Stomach (tissue), 9 donors: ENCODE data around the gene ARAF. TPM values are rescaled to one million over a fixed set of nuclear protein-coding genes. Genes with fewer than 3 reads are reported as not detected.

Source experiments
- DNase-seq, 2 donors: peaks; one replicate each; pipeline versions ENCODE4 v3.0.0 to v3.0.0-alpha.2; 2013 to 2019
- H3K27ac ChIP-seq, 5 donors: fragments of 200-600 bp in 4 of 5; sonication (generic) in 4 of 5; one replicate each; pipeline ENCODE4 v1.5.1; 2013 to 2019; ENCODE audit warnings: mild to moderate bottlenecking in 1 of 5, moderate library complexity in 1 of 5
- H3K27me3 ChIP-seq, 3 donors: fragments of 200-600 bp; sonication (generic); one replicate each; pipeline ENCODE4 v1.5.1; 2017 to 2019; ENCODE audit warnings: mixed run types in 1 of 3
- H3K36me3 ChIP-seq, 4 donors: fragments of 200-600 bp; sonication (generic); 1 replicate in 3 of 4; 2 replicates in 1 of 4; pipeline ENCODE4 v1.5.1; 2016 to 2019
- H3K4me1 ChIP-seq, 4 donors: fragments of 200-600 bp; sonication (generic); one replicate each; pipeline ENCODE4 v1.5.1; 2016 to 2019
- H3K4me3 ChIP-seq, 4 donors: fragments of 200-600 bp; sonication (generic) in 3 of 4; one replicate each; pipeline ENCODE4 v1.5.1; 2016 to 2019; ENCODE audit warnings: mild to moderate bottlenecking in 1 of 4
- H3K9me3 ChIP-seq, 4 donors: fragments of 200-600 bp; sonication (generic); one replicate each; pipeline ENCODE4 v1.5.1; 2016 to 2019
- CTCF ChIP-seq, 7 experiments: fragments of 450-650 bp in 4 of 7; fragments of 200-600 bp in 3 of 7; sonication (generic) in 3 of 7; IDR thresholded peaks; one replicate each; pipeline ENCODE4 v1.5.1; 2016 to 2019; ENCODE audit warnings: antibody characterized with exemption in 7 of 7, control low read depth in 2 of 7, mild to moderate bottlenecking in 1 of 7
- EP300 ChIP-seq: sonication (generic); formaldehyde crosslinking; IDR thresholded peaks from one replicate; pipeline ENCODE4 v1.6.1; 2017; ENCODE audit warnings: antibody characterized with exemption
- POLR2A ChIP-seq, 4 donors: fragments of 450-650 bp; IDR thresholded peaks; one replicate each; pipeline ENCODE4 v1.6.1; 2016; ENCODE audit warnings: antibody characterized with exemption in 4 of 4, control low read depth in 2 of 4, mild to moderate bottlenecking in 1 of 4, moderate library complexity in 1 of 4
- POLR2AphosphoS5 ChIP-seq, 3 donors: sonication (generic); formaldehyde crosslinking; IDR thresholded peaks; one replicate each; pipeline ENCODE4 v1.6.1; 2016; ENCODE audit warnings: antibody characterized with exemption in 3 of 3
- WGBS, 5 donors: extraction: QIAGEN DNeasy Blood & Tissue Kit in 3 of 5; methylation state at CpG; one replicate each; pipeline versions ENCODE4 v1.1.5 to v1.1.7; 2013 to 2018; 5-methylcytosine and 5-hydroxymethylcytosine counted together
- intact Hi-C: fragments of 100-400 bp; cut with DNase I; formaldehyde crosslinking; loops from one replicate; pipeline ENCODE4 v1.15.1; 2023; ENCODE audit warnings: low total_unique reads
- polyA plus RNA-seq, 3 donors: library from polyadenylated mRNA; stranded (reverse); fragments of 200-250 nt; gene quantifications; one replicate each; pipeline ENCODE4 v1.2.3, GENCODE V29; 2013
- total RNA-seq, 5 donors: library from RNA; depleted of rRNA; stranded (reverse); fragments of >200 nt; gene quantifications; one replicate each; pipeline versions ENCODE4 v1.1.0 to v1.2.3, GENCODE V29; 2014 to 2016
- donor health status: healthy with polysubstance abuse.
- donor health status: Bipolar disorder and iron deficiency.
- donor health status: healthy.

ARAF gene
- total and polyA plus RNA-seq, 8 donors, result 19.6 to 142 (median 48.8) TPM

- Histone ChIP-seq H3K4me3 (no peak overlapping the region), H3K27ac (no peak overlapping the region), H3K36me3 (no peaks in the 10 kb centered on the region), H3K4me1 (peaks cover 0 to 4% (median 0%) of the 10 kb centered on the region in 4 donors), H3K27me3 (no peaks in the 10 kb centered on the region), H3K9me3 (no peaks in the 10 kb centered on the region)
- DNase-seq, result no peak
- no peak for TF ChIP-seq POLR2AphosphoS5 (IDR thresholded peaks at IDR 0.05)
- no peak for TF ChIP-seq POLR2A (IDR thresholded peaks at IDR 0.05)
- no peak for TF ChIP-seq EP300
- TF ChIP-seq CTCF (IDR thresholded peaks at IDR 0.05), result no peak
- intact Hi-C loops, result no loop called here
- 89 to 98% (median 94%) methylated on average over 5 of the region's 5 CpGs for WGBS, 5 donors
Observed at GRCh38 chrX:47543496-47543895, 17.5 kb upstream of the ARAF start.

GRCh38 chrX:47556045-47556623 lies 4.9 kb upstream of the ARAF start:
- WGBS, 5 donors, result 0 to 33% (median 2%) methylated on average over 8 to 20 of the region's 20 CpGs
- TF ChIP-seq EP300 (no peak), CTCF (IDR thresholded peaks at IDR 0.05) (no peak), POLR2A (IDR thresholded peaks at IDR 0.05) (peak in 2 of 4 donors; percentile 20 to 54), POLR2AphosphoS5 (IDR thresholded peaks at IDR 0.05) (peak in 2 of 3 donors; percentile 56 to 68)
- peak; percentile 89 to 96 for DNase-seq
- Histone ChIP-seq H3K9me3 (no peaks in the 10 kb centered on the region), H3K4me1 (peaks cover 0 to 22% (median 9%) of the 10 kb centered on the region in 4 donors), H3K4me3 (peak overlapping the region; percentile 38 to 50 (median 40)), H3K27ac (peak overlapping the region; percentile 83 to 94 (median 88)), H3K27me3 (no peaks in the 10 kb centered on the region), H3K36me3 (no peaks in the 10 kb centered on the region)
- intact Hi-C loops, result no loop called here

GRCh38 chrX:47558436-47558835 lies 2.6 kb upstream of the ARAF start:
- Histone ChIP-seq H3K36me3 (peaks cover 0 to 8% (median 7%) of the 10 kb centered on the region in 4 donors), H3K9me3 (no peaks in the 10 kb centered on the region), H3K4me1 (peaks cover 0 to 41% (median 26%) of the 10 kb centered on the region in 4 donors), H3K27ac (peak overlapping the region in 4 of 5 donors; percentile 27 to 92 (median 42)), H3K4me3 (no peak overlapping the region), H3K27me3 (no peaks in the 10 kb centered on the region)
- WGBS, 5 donors, result 39 to 74% (median 63%) methylated on average over 3 of the region's 3 CpGs
- intact Hi-C loops, result no loop called here
- no peak for TF ChIP-seq EP300
- no peak for TF ChIP-seq CTCF (IDR thresholded peaks at IDR 0.05)
- TF ChIP-seq POLR2A (IDR thresholded peaks at IDR 0.05), result no peak
- no peak for TF ChIP-seq POLR2AphosphoS5 (IDR thresholded peaks at IDR 0.05)
- DNase-seq, result no peak

- 7 to 32% (median 16%) methylated on average over 15 of the region's 15 CpGs for WGBS, 5 donors
- no peak for TF ChIP-seq EP300
- TF ChIP-seq POLR2A (IDR thresholded peaks at IDR 0.05), result no peak
- no peak for TF ChIP-seq CTCF (IDR thresholded peaks at IDR 0.05)
- TF ChIP-seq POLR2AphosphoS5 (IDR thresholded peaks at IDR 0.05), result no peak
- H3K27me3 ChIP-seq, result no peaks in the 10 kb centered on the region
- H3K9me3 ChIP-seq, result no peaks in the 10 kb centered on the region
- H3K4me1 ChIP-seq, result peaks cover 0 to 48% (median 28%) of the 10 kb centered on the region in 4 donors
- intact Hi-C loops, result no loop called here
- no peak for DNase-seq
- peaks cover 0 to 27% (median 25%) of the 10 kb centered on the region in 4 donors for H3K36me3 ChIP-seq
- peak overlapping the region; percentile 92 to 96 (median 94) for H3K27ac ChIP-seq
- peak overlapping the region; percentile 51 to 64 (median 60) for H3K4me3 ChIP-seq
Observed at GRCh38 chrX:47560179-47560933, 649 bp upstream of the ARAF start.
